AG04450 (cell line): Measurements from ENCODE around the gene GPC6. TPM values are rescaled to one million over a fixed set of nuclear protein-coding genes. Genes with fewer than 3 reads are reported as not detected.

Source experiments
- CTCF ChIA-PET: fragments of 300-600, 350-600 bp; formaldehyde crosslinking; extraction: SDS; loops from one replicate; lab custom pipeline; 2022; ENCODE audit warnings: antibody characterized with exemption, inconsistent platforms; lab: Charles Lee
- POLR2A ChIA-PET: fragments of 350-600 bp; formaldehyde crosslinking; extraction: SDS; loops from one replicate; lab custom pipeline; 2021; ENCODE audit warnings: antibody characterized with exemption, inconsistent platforms; lab: Yijun Ruan, JAX
- DNase-seq: peaks from one replicate; pipeline ENCODE4 v3.0.0-alpha.2; 2011; ENCODE audit warnings: low read depth, low spot score
- H3K27ac ChIP-seq: one replicate; pipeline ENCODE4 v1.5.1; 2012; ENCODE audit warnings: low read depth, low read length, control low read depth
- H3K27me3 ChIP-seq: one replicate; pipeline ENCODE4 v1.6.0; 2012; ENCODE audit warnings: low read length; ENCODE audit not compliant: control insufficient read depth, insufficient read depth
- H3K4me3 ChIP-seq: 2 replicates; pipeline ENCODE4 v1.5.1; 2011; ENCODE audit warnings: mild to moderate bottlenecking, low read depth, low read length, control low read depth
- H3K9me3 ChIP-seq: 2 replicates; pipeline ENCODE4 v1.5.1; 2012; ENCODE audit warnings: low read length; ENCODE audit not compliant: control insufficient read depth, insufficient read depth
- CTCF ChIP-seq: IDR thresholded peaks from 2 replicates; pipeline ENCODE4 v1.5.1; 2011; ENCODE audit warnings: low read depth, low read length, control low read depth, inconsistent platforms
- polyA plus RNA-seq: library from polyadenylated mRNA; depleted of rRNA; stranded (reverse); fragments of >200 nt; gene quantifications from 2 replicates; pipeline ENCODE4 v1.2.3, GENCODE V29; 2011

The GPC6 gene
- polyA plus RNA-seq, 1 experiment: 40.4 TPM

GRCh38 chr13:93851236-93851635, 624.6 kb downstream of the GPC6 start:
- Histone ChIP-seq H3K27me3 (no peaks in the 10 kb centered on the region), H3K9me3 (no peaks in the 10 kb centered on the region), H3K4me3 (no peak overlapping the region), H3K27ac (no peak overlapping the region)
- TF ChIP-seq CTCF: no peak
- ChIA-PET CTCF (no interaction called here), POLR2A (no interaction called here)
- no peak for DNase-seq

- H3K27me3 ChIP-seq: no peaks in the 10 kb centered on the region
- H3K9me3 ChIP-seq: no peaks in the 10 kb centered on the region
- TF ChIP-seq CTCF: no peak
- DNase-seq: no peak
- POLR2A ChIA-PET: no interaction called here
- H3K4me3 ChIP-seq: no peak overlapping the region
- H3K27ac ChIP-seq: no peak overlapping the region
- CTCF ChIA-PET: interaction anchor here (1.0 kb wide), 1 partner anchor 9 kb away, joined by 3 read pairs; no protein-coding TSS in a partner anchor
Observed at GRCh38 chr13:93853912-93854311, 627.3 kb downstream of the GPC6 start.

GRCh38 chr13:93857126-93857525, 630.5 kb downstream of the GPC6 start:
- TF ChIP-seq CTCF: no peak
- no peaks in the 10 kb centered on the region for H3K27me3 ChIP-seq
- POLR2A ChIA-PET: no interaction called here
- H3K4me3 ChIP-seq: no peak overlapping the region
- H3K9me3 ChIP-seq: no peaks in the 10 kb centered on the region
- DNase-seq: peak; percentile 20
- CTCF ChIA-PET: no interaction called here
- no peak overlapping the region for H3K27ac ChIP-seq

GRCh38 chr13:93859716-93860115, 633.1 kb downstream of the GPC6 start:
- peak; percentile 38 for DNase-seq
- no peak for TF ChIP-seq CTCF
- ChIA-PET CTCF (no interaction called here), POLR2A (no interaction called here)
- H3K9me3 ChIP-seq: no peaks in the 10 kb centered on the region
- H3K27me3 ChIP-seq: no peaks in the 10 kb centered on the region
- H3K27ac ChIP-seq: peak overlapping the region; percentile 62
- no peak overlapping the region for H3K4me3 ChIP-seq

- Histone ChIP-seq H3K27ac (peak overlapping the region; percentile 23), H3K4me3 (no peak overlapping the region), H3K27me3 (no peaks in the 10 kb centered on the region), H3K9me3 (no peaks in the 10 kb centered on the region)
- TF ChIP-seq CTCF: no peak
- ChIA-PET CTCF (interaction anchor here (1.6 kb wide), 1 partner anchor 500 kb away, joined by 5 read pairs; no protein-coding TSS in a partner anchor), POLR2A (interaction anchor here (0.7 to 1.1 kb wide), 2 partner anchors 11 to 715 kb away, joined by 4 to 5 read pairs; no protein-coding TSS in a partner anchor)
- DNase-seq: peak; percentile 24
Observed at GRCh38 chr13:93861818-93862217, 635.2 kb downstream of the GPC6 start.
